ENCODE data around the gene ARPC1A.

GRCh38 chr7:99383791-99384370 lies 58.2 kb downstream of the ARPC1A start:
- TF ChIP-seq POLR2A (IDR thresholded peaks at IDR 0.05; ENCODE audit: low read depth, low read length) (no peak), POLR2AphosphoS5 (IDR thresholded peaks at IDR 0.05; ENCODE audit: low read depth, low read length) (no peak)

Data from GM12892 (cell line).